GM12891 (cell line): ENCODE data around the gene SPATA24.
"Not testable (repeated sequence)": the region's sequence is repeated elsewhere in the genome, so short reads cannot be mapped to it uniquely, and the experiment has no call there.

ENCODE experiments used
- DNase-seq: peaks from one replicate; pipeline ENCODE4 v3.0.0; 2011; ENCODE audit warnings: low spot score; ENCODE audit not compliant: insufficient read length
- FAIRE-seq: peaks from 2 replicates; lab custom pipeline; 2011; peaks lifted over from hg19 to GRCh38; lab: Jason Lieb, UNC
- PAX5 ChIP-seq: IDR thresholded peaks from 2 replicates; pipeline ENCODE4 v1.6.1; 2011; ENCODE audit warnings: low read length, moderate library complexity, mild to moderate bottlenecking; ENCODE audit not compliant: insufficient read depth, severe bottlenecking
- POLR2A ChIP-seq: IDR thresholded peaks from 2 replicates; pipeline ENCODE4 v1.6.1; 2011; ENCODE audit warnings: low read depth, low read length, control low read depth
- POLR2AphosphoS5 ChIP-seq: IDR thresholded peaks from 2 replicates; pipeline ENCODE4 v1.6.1; 2011; ENCODE audit warnings: low read depth, low read length, control low read depth
- POU2F2 ChIP-seq: IDR thresholded peaks from 2 replicates; pipeline ENCODE4 v1.6.1; 2011; ENCODE audit warnings: low read depth, mild to moderate bottlenecking, control low read depth, low read length, moderate library complexity
- SPI1 ChIP-seq: IDR thresholded peaks from 2 replicates; pipeline ENCODE4 v1.6.1; 2011; ENCODE audit warnings: low read depth, low read length, control low read depth
- TAF1 ChIP-seq: IDR thresholded peaks from 2 replicates; pipeline ENCODE4 v1.6.1; 2011; ENCODE audit warnings: low read depth, low read length, control low read depth

SPATA24 gene

DNA sequence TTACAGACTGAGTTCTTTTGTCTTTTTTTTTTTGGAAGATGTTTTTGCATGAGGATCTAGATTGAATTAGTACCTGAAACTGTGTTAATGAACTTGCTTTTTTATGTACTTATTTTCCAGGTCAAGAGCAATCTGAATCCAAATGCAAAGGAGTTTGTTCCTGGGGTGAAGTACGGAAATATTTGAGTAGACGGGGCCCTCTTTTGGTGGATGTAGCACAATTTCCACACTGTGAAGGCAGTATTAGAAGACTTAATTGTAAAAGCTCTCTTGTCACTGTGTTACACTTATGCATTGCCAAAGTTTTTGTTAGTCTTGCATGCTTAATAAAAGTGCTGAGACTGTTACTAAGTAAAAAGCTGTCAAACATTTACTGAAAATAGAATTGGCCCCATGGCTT, 35.3 kb downstream of the SPATA24 start:
- DNase-seq, result no peak
- FAIRE-seq, result no peak

DNA sequence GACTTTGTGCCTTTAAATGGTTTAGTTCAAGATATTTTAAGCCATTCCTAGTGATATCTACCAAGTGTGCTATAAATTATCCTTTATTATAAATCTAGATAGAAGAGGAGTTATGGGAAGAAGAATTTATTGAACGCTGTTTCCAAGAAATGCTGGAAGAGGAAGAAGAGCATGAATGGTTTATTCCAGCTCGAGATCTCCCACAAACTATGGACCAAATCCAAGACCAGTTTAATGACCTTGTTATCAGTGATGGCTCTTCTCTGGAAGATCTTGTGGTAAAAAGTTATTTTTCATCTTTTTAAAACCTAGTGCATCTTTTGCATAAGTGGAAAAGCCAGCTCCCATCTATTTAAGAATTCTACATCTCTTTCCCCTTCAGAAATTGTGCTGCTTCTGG, 39.4 kb downstream of the SPATA24 start:
- DNase-seq, result no peak
- TF ChIP-seq POLR2AphosphoS5 (no peak), SPI1 (no peak), TAF1 (no peak), PAX5 (no peak), POLR2A (no peak), POU2F2 (no peak)
- FAIRE-seq, result no peak

More for the DNA sequence above, 35.3 kb downstream of the SPATA24 start:
- no peak for TF ChIP-seq TAF1
- no peak for TF ChIP-seq PAX5
- TF ChIP-seq POU2F2, result no peak
- TF ChIP-seq POLR2A, result no peak

DNA sequence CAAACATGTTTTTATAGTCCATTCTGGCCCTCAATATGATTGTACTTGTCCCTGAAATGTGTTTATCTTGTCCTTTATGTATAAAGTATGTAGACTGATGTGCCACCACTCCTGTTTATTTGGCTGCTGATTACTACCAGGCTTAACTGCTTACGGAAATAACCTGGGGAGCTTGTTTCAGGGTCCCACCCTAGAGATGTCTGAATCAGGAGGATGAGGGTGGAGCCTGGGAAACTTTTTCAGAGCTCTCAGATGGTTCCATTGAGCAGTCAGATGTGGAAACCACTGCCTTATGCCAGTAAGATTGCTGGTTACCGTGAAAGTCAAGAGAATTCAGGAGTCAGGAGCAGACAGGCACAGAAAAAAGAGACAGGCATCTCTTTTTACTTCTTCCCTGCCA, 40.0 kb downstream of the SPATA24 start:
- TF ChIP-seq PAX5 (no peak), SPI1 (no peak), POLR2A (no peak), POLR2AphosphoS5 (no peak), TAF1 (no peak), POU2F2 (no peak)
- FAIRE-seq, result no peak
- no peak for DNase-seq

DNA sequence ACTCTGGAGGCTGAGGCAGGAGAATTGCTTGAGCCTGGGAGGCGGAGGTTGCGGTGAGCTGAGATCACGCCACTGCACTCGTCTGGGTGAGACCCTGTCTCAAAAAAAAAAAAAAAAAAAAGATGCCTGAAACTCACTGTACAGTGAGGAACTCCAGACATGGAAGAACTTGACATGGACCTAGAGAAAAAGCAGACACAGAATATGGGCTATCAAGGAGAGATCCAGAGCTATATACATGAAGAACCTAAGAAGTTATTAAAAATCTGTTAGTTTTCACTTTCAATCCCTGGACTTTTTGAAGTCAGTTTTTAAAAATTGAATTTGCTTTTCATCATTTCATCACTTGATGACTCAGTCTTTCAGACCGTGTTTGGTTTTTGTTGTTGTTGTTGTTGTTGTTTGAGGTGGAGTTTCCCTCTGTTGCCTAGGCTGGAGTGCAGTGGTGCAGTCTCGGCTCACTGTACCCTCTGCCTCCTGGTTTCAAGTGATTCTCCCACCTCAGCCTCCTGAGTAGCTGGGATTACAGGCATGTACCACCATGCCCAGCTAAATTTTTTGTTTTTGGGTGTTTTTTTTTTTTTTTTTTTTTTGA, 42.0 kb downstream of the SPATA24 start:
- no peak for FAIRE-seq
- TF ChIP-seq POLR2A, result no peak
- no peak for TF ChIP-seq TAF1
- TF ChIP-seq POU2F2, result no peak
- no peak for TF ChIP-seq PAX5
- no peak for TF ChIP-seq POLR2AphosphoS5
- TF ChIP-seq SPI1, result no peak
- DNase-seq, result no peak

DNA sequence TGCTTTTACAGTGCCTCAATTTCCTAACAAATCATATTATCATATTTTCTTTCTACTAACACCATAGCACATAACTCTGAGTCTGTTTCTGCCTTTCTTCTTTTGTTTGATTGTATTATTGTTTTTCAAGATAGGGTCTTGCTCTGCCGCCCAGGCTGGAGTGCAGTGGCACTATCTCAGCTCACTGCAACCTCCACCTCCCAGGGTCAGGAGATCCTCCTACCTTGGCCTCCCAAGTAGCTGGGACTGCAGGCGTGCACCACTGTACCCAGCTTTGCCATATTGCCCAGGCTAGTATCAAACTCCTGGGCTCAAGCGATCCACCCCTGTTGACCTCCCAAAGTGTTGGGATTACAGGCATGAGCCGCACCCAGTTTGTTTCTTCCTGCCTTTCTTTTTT, 43.5 kb downstream of the SPATA24 start:
- DNase-seq (no peak), FAIRE-seq (no peak)
- TF ChIP-seq PAX5 (no peak), POU2F2 (no peak)

DNA sequence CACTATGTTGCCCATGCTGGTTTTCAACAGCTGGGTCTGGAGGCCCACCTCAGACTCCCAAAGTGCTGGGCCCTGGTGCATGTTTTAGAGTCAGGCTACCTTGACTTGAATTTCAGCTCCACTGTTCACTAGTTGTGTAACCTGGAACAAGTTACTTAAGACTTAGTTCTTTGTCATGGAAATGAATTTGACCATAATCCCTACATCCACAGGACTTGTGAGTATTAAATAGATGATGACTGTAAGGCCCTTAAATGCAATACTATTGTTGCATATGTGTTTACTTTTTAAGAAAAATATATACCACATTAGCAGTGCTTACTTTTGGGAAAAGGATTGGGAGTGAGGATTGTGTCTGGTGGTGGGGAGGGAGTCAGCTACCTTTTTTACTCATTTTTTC, 45.8 kb downstream of the SPATA24 start:
- TF ChIP-seq TAF1 (no peak), POU2F2 (no peak), POLR2A (no peak), SPI1 (no peak)
- DNase-seq (no peak), FAIRE-seq (no peak)

DNA sequence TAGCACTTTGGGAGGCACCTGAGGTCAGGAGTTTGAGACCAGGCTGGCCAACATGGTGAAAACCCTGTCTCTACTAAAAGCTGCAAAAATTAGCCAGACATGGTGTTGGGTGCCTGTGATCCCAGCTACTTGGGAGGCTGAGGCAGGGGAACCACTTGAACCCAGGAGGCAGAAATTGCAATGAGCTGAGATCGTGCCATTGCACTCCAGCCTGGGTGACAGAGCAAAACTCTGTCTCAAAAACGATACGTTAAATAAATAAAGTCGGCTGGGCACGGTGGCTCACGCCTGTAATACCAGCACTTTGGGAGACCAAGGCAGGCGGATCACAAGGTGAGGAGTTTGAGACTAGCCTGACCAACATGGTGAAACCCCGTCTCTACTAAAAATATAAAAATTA, 48.0 kb downstream of the SPATA24 start:
- not testable (repeated sequence) for DNase-seq, FAIRE-seq

DNA sequence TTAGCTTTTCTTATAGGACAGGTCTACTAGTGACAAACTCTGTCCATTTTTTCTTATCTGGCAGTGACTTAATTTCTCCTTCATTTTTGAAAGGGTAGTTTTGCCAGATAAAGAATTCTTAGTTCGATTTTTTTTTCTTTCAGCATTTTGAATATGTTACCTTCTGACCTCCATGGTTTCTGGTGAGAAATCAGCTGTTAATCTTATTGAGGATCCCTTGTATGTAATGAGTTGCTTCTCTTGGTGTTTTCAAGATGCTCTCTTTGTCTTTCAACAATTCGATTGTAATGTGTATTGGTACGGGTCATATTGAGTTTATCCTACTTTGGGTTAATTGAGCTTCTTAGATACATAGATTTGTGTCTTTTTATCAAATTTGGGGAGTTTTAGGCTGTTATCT, 49.7 kb downstream of the SPATA24 start:
- no peak for FAIRE-seq
- DNase-seq, result no peak
- no peak for TF ChIP-seq TAF1
- no peak for TF ChIP-seq SPI1
- TF ChIP-seq POLR2AphosphoS5, result no peak
- no peak for TF ChIP-seq POU2F2
- no peak for TF ChIP-seq POLR2A
- TF ChIP-seq PAX5, result no peak

DNA sequence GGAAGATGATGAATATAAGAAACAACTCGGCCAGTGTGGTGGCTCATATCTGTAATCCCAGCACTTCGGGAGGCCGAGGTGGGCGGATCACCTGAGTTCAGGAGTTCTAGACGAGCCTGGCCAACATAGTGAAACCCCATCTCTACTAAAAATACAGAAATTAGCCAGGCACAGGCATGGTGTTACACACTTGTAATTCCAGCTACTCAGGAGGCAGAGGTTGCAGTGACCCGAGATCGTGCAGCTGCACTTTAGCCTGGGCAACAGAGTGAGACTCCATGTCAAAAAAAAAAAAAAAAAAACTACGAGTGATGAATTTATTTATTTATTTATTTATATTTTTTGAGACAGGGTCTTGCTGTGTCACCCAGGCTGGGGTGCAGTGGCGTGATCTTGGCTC, 56.0 kb downstream of the SPATA24 start:
- not testable (repeated sequence) for DNase-seq, FAIRE-seq
